Bone marrow (tissue), 2 donors: Measurements from ENCODE around the gene EYA2.
A peak's percentile ranks its signal among the peaks of the same experiment; 100 is the strongest.

Experiments used
- DNase-seq, 2 donors: peaks; one replicate each; lab custom pipeline; 2025; lab: John Stamatoyannopoulos, UW

Gene EYA2

DNA sequence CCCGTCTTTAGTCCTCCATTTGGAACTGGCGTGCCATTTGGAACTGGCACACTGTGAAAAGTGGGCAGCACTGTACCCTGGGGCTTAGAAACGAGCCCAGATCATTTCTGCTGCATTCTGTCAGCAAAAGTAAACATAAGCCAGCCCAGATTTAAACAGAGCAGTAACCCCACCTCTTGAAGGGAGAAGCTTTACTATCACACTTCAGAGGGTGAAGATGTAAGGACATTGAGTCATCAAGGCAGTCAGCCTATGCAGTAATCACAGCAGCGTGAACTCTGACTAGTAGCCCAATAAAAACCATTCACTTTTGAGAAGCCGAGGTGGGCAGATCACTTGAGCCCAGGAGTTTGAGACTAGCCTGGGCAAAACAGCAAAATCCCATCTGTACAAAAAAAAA lies 216.9 kb downstream of the EYA2 start:
- no peak for DNase-seq

DNA sequence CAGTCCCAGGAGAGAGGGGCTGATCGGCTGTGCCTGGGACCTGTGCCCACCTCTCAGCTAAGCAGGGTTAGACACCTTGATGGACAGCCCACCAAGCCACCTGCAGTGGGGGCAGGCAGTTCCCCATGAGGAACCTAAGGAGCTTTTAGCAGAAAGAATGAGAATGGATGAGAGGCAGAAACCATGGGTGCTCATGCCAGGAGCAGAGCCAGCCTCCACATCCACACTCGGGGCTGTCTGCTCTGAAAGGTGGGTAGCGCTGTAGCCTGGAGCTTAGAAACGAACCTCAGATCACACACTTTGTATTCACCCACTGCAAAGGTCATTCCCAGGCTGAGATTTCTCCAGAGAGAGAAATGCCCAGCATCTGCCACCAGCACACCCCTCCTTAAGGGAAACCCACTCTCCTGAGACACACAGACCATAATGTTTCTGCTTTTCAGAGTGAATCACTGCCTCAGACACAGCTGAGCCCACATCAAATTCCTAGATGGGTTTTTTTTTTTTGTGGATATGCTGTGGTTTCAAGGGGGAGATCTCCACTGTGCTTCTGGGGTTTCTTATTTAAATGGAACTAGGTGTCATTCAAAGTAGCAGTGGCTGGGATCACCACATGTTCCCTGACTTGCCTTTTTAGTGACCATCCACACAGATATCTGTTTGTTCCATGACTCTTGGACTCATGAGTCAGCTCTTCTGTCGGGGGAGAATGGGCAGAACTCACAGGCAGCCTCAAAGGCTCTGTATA lies 218.9 kb downstream of the EYA2 start:
- no peak for DNase-seq

DNA sequence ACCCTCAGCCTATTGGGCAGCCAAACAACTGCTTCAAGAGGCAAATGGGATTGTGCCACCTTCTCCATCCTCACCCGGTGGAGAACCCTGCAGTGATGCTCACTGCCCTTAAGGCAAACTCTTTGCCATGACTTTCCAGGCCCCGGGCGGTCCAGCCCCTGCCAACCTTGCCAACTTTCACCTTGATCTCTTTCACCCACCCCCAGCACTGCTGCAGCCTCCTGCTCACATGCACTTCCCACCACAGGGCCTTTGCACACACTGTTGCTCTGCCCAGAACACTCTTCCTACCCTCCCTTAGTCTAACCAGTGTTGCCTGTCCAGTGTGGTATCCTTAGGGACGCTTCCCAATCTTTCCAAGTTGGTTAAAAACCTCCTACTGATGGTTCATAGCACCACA lies 221.1 kb downstream of the EYA2 start:
- DNase-seq = no peak

DNA sequence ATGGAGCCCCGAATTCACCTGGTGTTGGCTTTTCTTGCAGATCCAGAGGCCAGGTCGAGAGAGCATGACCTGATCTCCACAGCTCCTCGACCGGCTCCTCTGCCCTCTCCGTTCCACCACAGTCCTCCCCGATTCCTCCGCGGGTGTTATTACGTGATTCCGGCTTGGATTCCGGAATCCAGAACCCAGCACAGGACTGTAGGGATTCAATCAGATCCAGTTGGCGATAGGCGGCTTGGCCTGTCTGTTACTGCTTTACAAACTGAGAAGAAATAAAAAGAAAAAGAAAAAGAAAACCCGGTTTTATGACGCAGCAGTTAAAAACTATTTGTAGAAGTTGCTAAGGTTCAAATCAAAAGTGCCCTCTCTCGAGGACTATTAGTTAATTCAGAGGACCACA lies 222.7 kb downstream of the EYA2 start:
- DNase-seq = no peak

DNA sequence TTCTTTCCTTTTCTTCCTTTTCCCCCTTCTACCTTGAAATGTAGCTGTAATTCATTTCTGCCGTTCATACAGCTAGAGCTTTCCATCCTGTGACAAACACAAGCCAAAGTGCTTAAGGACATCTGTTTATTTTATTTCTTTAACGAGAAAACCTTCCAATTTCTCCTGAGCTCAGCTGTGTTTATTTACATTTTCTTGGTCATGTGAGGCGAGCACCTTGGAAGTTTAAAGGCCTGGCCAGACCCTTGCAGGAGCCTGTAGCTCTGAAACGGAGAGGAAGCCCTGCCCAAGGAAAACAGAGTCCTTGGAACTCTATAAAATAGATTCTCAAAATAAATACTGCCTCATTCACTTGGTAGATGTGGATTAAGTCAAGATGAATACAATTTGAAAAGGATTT lies 223.1 kb downstream of the EYA2 start:
- DNase-seq = no peak

DNA sequence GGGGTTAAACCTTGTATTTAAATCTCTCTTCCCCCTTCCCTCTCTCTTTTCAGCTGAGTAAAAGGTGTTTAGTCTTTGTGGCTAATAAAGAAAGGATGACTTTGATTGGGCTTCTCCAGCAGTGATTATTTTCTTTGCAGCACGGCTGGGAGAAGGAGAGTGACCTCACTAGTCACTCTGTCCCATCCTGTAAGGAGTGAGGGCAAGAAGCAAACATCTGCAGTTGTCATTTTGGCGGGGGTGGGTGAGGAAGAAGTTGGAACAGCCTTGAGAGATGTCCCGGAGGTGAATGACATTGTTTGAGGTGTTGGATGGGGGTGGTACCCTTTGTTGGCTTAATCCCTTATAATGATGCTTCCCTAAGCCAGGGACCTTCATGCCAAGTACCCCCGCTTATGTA lies 223.6 kb downstream of the EYA2 start:
- no peak for DNase-seq

DNA sequence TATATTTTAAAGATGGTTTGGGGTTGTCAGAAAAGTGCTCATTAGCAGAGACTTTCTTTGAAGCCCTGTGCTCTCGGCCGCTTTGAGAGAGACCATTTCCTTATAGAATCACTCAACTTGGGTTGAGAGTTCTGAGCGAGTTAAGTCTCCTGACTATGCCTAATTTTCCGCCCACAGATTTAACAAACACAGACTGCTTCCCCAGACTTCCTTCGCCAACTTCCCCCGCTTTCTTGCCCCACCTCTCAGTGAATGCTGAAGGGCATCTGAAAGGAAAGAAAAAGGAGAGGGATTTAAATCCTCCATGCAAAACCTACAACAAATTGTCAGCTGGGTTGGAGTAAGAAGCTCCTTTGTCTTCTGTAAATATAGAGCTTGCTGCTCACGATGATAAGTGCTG lies 224.0 kb downstream of the EYA2 start:
- no peak for DNase-seq

DNA sequence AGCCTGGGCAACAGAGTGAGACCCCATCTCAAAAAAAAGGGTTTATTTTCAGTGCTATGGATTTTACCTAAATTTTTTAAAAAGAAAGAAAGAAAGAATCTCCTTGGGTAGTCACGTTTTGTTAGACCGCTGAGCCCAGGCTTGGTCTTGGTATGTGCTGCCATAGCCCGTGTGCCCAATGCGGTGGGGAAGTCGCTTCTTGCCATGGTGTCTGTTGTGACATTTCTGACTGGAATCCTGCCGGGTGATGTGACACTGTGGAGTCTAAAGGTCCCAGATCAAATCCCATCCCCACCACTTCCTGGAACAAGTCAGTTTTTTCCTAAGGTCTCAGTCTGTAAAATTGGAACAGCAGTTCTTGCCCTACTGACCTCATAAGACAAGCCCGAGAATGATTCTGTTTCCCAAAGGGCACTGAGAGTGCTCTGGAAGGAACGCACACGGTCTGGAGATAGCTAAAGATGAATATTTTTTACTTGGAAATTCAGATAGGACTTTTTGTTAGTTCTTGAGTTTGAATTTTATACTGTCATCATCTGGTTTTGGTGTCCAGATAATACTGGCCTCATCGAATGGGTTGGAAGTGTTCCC lies 225.8 kb downstream of the EYA2 start:
- DNase-seq = no peak

DNA sequence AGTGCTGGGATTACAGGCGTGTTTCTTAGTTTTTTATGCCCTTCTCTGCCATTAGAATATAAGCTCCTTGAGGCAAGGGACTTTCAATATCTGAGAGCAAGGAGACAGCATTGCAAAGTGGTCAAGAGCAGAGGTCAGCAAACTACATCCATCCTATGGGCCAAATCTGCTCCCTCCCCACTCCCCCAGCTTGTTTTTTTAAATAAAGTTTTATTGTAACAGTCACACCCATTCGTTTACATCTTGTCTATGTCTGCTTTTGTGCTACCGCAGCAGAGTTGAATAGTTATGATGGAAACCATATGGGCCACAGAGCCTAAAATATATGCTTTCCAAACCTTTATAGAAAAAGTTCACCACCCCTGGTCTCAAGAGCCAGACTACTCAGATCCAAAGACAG lies 227.9 kb downstream of the EYA2 start:
- DNase-seq = no peak

DNA sequence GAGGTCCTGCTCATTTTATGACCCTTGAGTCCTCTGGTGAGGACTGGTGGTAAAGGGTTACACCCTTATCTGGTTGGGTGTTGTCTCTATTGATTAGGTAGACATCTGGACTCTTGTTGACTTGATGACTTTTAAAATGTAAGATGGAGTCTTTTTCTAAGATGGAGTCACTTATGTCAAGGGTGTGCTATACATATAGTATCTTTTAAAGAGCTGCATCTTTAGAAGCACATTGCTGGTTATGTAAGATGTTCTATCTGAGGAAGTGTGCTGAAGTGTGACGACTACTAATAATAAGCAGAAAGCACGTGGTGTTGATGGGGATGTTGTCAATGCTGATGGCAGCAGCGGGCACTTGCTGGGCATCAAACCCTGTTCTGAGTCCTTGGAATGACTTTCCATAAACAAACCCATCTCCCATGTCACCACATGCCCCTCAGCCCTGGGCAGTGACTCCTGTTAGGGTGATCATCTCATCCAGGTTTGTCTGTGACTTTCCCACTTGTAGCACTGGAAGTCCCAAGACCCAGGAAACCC lies 229.6 kb downstream of the EYA2 start:
- DNase-seq = peak in 1 of 2 donors; percentile 17

DNA sequence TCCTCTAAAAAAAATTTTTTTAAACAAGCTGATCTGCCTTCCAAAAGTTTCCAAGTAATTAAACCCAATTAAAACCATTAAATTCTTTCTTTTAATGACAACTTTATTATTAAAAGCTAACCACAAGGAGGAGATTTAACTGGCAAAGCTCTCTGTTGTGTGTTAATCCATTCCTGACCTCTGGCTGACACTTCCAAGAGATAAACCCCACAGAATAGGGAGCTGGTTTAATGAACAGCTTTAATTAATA lies 230.8 kb downstream of the EYA2 start:
- DNase-seq = no peak

DNA sequence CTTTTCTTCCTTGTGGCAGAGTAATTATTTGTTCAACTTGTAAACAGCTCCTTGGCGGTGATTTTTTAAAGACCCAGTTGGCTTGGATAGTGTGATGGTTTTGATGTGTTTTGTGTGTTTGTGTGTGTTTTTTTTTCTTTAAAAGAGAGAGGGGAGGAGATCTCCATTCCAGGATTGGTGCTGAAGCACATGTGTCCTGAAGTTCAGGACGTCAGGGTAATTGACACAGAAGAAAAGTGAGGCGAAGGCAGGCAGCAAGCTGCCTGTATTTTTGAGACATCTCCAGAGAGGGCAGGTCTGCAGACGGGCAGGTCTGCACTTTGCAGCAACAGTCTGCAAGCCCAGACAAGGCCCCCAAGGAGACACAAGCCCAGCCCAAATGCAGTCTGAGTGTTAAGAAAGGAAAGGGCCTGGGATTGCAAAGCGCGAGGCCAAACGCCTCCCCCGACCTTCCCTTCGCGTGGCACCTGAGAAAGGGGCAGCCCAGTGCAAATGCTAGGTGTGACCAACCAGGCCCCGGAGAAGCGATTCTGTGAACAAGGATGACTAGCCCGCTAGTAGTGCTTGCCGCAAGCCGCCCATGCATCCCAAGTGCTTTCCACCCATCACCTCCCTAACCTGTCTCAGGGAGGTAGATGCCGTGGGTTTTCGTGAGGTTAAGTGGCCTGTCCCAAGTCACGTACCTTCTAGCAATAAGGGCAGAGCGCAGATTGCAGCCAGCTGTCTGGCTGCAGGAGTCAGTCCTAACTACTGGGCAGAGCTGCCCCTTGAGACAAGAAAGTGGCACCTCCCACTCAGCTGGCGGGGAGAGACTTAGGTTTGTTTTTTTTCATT lies 231.3 kb downstream of the EYA2 start:
- no peak for DNase-seq

DNA sequence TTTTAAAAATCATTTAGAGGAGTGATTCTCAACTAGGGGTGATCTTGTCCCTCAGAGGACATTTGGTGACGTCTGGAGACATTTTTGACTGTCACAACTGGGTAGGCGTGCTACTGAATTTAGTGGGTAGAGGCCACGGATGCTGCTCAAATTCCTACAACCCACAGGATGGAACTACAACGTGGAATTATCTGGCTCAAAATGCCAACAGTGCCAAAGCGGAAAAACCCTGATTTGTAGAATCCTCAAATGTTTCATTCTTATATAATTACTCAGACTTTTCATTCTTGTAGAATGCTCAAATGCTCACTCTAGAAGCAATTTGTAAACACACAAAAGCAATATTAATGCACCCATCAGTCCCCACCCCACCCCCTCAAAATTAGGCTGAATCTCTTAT lies 232.1 kb downstream of the EYA2 start:
- DNase-seq = no peak

DNA sequence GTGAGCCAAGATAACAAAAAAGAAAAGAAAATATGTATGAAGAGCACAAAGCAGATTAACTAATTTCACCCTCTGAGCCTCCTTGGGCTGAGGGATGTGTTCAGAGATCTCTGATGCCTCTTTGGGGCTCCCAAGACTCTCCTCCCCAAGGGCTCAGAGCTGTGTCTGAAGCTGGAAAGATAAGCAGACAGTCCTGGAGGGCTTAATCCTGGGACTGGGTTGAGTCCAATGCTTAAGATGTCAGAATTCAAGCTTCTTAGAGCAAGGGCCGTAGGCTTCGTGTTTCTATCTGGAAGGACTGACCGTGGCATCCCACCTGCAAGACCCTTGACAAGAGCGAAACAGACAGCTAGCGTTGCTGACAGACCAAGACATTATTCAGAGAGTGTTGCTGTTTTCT lies 232.9 kb downstream of the EYA2 start:
- DNase-seq = no peak

DNA sequence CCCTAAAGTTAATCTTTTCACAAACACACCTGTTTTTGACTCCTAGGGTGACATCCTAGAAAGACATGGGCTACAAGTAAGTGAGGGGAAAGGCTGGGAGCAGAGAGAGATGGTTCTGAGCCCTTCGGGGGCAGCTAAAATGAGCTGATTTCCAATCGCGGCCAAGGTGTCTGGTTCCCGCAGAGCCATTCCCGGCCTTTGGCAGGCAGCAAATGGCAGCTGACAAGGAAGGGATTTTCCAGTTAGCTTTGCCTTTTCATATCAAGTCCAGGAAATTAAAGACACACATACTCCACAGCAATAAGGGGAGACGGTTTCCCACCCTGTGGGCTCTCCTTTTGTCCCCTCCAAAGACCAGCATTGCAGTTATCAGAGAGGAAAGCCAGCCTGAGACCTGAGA lies 233.4 kb downstream of the EYA2 start:
- DNase-seq = no peak

DNA sequence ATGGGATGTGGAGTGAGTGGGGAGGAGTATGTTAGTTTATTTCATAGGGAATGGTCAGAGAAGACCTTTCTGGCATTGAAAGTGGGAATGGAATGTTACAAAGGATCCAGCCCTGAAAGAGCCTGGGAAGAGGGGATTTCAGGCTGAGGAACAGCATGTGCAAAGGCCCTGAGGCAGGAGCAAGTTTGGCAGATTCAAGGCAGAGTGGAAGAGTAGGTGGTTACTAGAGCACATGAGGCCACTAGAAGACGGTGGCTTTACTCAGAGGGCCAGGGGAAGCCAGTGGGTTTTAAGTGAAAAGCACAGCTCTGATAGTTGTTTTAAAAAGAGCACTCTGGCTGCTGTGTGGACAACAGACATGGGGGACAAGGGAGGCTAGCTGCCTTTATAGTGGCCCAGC lies 234.7 kb downstream of the EYA2 start:
- DNase-seq = no peak

DNA sequence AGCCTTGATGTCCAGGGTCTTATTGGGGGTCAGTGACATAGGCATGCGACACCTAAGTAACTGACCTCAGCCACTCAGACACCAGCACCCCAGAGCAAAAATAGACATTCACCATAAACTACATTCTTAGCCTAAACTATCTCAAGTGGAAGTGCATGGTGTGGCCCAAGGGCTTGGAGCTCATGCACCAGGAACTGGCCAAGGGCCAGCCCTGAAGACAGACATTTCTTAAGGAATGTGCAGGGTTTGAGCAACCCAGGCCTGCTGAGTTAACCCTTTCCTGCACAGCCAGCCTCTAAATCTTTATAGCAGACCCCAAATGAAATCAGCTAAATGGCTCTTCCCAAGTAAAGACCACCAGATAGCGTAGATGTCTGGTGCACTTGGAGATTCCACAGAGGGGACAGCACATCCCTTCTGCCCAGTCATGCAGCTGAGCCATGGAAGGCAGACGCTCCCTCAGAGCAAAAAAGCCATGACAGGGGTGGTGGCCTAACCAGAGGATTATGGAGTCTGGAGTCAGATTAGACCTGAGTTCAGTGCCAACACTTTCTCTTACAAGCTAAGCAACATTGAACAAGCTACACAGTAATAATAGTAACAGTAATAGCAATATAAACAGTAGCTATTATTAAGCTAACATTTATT lies 239.3 kb downstream of the EYA2 start:
- DNase-seq = no peak

DNA sequence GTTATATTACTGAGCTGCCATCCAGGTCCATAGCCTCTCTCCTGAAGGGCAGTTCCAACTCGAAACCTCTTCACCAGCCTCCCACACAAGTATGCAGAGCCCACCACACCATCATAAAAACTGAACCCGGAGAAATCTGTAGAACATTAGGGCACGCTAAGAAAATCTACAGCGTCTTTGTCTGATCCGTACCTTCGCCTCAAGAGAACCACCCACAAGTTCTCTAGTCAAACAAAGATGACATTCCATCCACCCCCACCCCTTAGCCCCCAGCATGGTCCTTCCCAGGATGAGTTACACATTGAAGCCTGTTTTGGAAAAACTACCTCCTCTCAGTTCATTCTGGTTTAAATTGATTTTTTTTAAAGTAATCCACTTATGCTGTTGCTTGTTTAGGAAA lies 242.1 kb downstream of the EYA2 start:
- DNase-seq = no peak

DNA sequence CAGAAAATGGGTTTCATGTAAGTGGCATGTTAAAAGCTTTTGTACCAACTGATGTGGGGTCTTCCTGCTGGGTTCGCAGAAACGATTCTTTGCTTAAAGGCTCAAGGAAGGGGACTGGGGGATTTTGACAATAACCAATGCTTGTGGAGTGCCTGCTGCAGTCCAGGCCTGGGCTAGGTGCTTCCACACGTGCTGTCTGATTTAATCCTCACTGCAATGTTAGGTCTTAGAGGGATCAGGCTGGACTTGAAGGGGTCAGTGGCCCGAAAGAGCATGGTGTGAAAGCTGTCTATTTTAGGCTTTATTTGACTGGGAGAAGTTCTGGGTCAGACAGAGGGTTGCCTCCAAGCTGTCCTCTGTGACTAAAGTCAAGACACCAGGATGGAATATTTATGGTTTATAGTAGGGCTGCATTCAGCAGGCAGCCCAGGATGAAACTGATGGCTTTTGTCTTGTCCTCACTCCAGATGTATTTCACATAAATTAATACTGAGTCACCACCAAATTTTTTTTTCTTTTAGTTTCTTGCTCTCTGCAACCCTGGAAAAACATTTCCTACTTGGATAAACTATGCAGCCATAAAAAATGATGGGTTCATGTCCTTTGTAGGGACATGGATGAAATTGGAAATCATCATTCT lies 242.7 kb downstream of the EYA2 start:
- no peak for DNase-seq

DNA sequence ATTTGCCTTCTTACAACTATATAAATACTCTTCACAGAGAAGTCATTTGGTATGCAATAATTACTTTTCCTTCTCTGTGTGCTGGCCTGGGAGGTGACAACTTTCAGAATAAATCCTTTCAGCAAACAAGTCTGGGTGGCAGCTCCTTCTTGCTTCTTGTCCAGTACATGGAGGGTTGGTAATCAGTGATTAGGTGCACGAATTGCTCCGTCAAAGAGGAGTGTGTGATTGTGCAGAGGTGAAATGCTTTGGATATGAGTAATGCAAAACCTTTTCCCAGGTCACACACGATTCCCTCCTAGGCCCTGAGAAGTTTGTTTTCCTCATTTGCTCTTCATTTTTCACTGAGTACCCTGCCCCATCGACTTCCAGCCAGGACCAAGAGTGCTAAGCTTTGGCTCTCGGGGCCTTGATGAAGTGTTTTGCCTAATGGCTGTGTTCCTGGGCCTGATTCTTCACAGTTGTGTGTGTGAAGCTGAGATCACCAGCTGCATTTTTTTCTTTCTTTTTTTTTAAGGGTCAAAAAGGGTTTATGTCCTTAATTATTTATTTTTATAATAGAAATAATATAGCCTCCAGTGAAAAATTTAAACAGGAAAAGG lies 245.4 kb downstream of the EYA2 start:
- no peak for DNase-seq

DNA sequence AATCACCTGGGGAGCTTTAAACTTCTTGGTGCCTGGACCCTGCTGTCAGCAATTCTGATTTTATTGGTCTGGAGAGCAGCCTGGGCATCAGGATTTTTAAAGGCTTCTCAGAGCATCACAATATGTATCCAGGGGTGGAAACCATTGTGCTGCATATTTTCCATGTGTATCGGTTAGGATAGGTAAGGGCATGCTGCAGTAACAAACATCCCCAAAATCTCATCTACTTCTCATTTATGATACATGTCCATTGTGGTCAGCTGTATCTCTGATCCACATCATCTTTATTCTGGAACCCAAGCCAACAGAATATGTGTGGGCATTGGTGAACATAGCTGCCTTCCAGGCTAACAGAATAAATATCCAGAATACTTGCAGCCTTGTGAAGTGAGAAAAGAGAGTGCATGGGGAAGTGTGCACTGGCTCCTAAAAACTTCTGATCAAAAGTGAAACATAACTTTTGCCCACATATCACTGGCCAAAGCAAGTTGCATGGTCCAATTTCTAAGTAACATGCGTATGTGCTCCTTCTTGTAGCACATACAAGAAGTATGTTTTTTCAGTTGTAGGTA lies 246.8 kb downstream of the EYA2 start:
- no peak for DNase-seq
